GM19468 (cell line): ENCODE data around the gene MMP23B.

Experiments used
- ATAC-seq: cut with Tn5 transposase; IDR thresholded peaks from one replicate; pipeline ENCODE4 v1.9.1; 2021; ENCODE audit warnings: mild to moderate bottlenecking, moderate library complexity, moderate number of reproducible peaks; ENCODE audit not compliant: unreplicated experiment; ENCODE audit errors: extremely low read depth

Gene MMP23B

DNA sequence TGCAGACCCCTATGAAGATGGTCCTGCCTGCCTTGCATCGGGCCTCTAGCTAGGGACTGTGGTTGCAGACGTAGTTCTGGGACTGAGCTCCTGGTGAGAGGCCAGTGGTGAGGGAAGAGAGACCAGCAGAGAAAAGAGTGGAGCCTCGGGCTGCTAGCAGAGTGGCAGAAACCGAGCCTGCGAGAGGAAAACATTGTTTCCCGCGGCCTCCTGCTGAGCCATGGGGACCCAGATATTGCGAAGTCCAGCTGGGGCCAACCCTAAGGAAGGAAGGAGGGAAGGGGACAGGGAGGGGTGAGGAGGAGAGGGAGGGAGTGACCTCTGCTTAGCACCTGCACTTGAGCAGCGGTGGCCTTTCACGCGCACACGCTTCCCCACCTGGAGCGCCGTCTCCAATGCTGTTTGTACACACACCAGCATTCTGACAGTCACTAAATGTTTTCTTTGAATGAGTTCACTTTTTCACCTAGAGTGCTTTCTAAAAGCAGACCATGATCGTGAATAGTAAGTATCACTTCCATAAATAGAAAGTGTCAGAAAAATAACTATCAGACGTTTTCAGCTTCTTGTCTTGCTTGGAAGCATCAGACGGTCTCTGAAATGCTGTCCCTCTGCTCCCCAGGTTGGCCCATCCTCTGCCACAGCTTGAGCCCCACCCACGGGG, 29.5 kb upstream of the MMP23B start:
- no peak for ATAC-seq

GRCh38 chr1:1602968-1603506, 28.9 kb upstream of the MMP23B start:
- no peak for ATAC-seq

DNA sequence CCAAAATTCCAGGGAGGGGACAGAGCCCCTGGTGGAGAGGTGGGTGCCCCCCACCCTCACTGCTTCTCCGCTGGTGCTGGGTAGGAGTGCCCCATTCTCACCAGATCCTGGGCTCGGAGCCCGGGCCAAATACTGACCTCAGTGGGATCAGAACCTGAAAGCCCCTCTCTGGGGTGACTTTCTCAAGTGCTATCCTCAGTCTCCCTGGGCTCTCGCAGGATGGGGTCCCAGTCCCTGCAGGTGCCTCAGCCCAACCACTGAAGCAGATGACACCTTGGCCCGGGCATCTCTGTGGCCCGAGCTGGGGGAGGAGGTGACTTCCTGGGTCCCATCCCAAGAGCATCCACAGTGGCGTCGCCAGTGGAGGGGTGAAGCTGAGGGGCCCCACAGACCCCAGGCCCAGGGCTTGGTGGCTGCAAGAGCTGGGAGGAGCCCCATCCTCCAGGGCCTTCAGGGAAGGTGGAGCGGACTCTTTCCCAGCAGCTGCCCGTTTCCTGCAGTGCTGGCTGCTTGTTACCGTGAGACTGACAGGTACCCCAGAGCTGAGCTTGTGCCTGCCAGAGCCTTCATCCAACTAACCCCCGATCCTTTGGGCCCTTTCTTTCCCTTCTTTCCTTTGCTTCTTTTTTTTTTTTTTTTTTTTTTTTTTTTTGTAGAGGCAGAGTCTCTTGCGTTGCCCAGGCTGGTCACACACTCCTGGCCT, 28.2 kb upstream of the MMP23B start:
- no peak for ATAC-seq

GRCh38 chr1:1604374-1605033, 27.5 kb upstream of the MMP23B start:
- no peak for ATAC-seq

DNA sequence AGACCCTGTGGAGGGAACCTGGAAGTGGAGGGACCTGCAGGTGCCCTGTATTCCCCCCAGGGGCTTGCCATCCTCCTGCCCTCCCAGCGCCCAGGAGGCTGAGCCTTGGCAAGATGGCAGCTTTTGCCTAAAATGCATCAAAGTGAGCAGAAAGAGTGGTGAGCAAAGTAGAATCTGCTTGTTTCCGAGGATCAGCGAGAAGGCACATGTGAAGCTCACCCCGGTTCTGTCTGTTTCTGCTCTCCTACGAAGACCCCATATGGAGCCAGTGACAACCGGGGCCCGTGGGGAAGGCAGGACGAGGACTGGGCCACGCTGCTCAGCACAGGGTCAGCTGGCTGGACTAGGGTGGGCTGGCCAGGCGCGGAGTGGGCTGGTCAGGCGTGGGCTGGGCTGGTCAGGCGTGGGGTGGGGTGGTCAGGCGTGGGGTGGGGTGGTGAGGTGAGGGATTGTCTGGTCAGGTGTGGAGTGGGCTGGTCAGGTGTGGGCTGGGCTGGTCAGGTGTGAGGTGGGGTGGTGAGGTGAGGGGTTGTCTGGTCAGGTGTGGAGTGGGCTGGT, 26.9 kb upstream of the MMP23B start:
- ATAC-seq, result no peak

GRCh38 chr1:1605724-1606123, 26.2 kb upstream of the MMP23B start:
- ATAC-seq, result no peak

GRCh38 chr1:1606232-1606631, 25.7 kb upstream of the MMP23B start:
- ATAC-seq, result no peak

- no peak for ATAC-seq
Measured at GRCh38 chr1:1609822-1610485, 22.0 kb upstream of the MMP23B start.

- ATAC-seq, result no peak
Measured at GRCh38 chr1:1610796-1611195, 21.2 kb upstream of the MMP23B start.

DNA sequence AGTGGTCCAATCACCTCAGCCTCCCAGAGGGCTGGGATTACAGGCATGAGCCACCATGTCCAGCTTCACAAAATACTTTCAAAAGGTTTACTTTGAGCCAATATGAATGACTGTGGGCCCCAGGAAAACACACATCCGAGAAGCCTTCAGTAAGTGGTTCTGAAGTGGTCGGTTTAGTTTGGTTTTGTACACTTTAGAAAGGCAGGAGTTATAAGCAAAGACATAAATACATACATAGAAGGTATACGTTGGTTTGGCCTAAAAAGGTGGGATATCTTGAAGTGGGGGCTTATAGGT, 19.9 kb upstream of the MMP23B start:
- no peak for ATAC-seq

GRCh38 chr1:1613509-1614082, 18.4 kb upstream of the MMP23B start:
- ATAC-seq, result no peak

DNA sequence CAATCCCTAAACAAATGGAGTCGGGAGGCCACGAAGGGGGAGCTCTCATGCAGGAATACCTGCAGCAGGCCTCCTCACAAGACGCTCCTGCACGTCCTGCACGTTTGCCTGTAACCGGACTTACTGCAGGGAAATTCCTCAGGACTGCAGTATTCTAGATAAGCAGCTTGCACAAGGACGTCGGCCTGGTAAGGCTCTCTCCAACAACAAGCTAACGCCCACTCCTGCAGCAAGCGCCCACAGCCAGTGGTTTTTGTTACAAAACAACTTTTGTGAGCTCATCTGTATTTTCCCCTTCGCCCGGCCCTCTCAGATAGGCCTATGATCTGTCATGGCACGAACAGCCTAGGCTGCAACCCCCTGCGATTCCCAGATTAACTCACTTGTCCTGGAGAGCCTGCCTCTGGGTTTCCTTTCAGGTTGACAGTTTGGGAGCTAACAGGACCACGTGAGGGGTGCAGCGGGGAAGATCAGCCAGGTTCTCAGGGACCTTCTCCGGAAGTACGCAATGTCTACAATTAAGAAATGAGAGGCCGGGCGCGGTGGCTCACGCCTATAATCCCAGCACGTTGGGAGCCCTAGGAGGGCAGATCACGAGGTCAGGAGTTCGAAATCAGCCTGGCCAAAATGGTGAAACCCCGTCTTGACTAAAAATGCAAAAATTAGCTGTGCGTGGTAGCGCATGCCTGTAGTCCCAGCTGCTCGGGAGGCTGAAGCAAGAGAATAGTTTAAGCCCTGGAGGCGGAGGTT, 17.6 kb upstream of the MMP23B start:
- no peak for ATAC-seq

DNA sequence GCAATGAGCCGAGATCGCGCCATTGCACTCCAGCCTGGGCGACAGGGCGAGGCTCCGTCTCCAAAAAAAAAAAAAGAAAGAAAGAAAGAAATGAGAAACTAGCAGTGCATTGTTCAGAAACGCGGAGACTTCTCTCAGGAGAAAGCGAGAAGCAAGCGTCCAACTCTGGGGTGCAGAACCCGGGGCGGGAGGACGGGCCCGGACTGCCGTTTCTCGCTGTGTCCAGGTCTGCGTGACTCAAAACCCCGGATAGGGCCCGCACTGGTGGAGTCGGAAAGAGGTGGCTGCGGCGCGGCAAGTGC, 17.1 kb upstream of the MMP23B start:
- no peak for ATAC-seq

- peak; percentile 91 for ATAC-seq
Measured at GRCh38 chr1:1615256-1616044, 16.5 kb upstream of the MMP23B start, which contains the start of gene MIB2. Gene MIB2 (plus strand): TSS chr1:1615500. CDS start chr1:1623453, 7,953 bp downstream.

DNA sequence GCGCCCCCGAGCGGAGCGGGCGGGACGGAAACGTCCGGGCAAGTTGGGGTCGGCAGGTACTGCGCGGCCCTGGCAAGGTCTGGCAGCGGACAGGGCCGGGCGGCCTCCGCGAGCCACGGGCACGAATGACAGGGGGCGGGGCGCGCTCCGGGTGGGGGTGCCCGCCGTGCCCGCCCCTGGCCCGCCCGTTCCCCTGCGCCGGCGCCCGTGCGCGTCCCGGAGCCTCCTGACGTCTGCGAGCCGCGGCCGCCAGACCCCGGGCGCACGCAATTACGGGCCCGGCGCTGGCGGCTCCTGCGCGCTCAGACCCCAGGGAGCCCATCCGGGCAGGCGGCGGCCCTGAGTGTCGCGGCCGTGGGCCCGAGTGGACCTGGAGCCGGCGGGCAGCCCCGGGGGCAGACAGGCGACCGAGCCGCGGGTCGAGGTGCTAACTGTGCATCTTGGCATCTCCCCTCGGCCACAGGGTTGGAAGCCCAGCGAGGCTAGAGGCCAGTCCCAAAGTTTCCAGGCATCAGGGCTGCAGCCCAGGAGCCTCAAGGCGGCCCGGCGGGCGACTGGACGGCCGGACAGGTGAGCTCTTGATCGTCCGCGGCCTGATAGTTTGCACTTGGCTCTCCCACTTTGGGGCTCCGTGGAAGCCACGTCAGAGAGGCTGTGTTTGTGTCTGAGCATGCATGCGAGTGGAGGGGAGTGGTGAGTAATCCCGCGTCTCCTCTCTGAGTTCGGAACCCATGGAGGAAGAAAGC, 15.8 kb upstream of the MMP23B start:
- no peak for ATAC-seq

DNA sequence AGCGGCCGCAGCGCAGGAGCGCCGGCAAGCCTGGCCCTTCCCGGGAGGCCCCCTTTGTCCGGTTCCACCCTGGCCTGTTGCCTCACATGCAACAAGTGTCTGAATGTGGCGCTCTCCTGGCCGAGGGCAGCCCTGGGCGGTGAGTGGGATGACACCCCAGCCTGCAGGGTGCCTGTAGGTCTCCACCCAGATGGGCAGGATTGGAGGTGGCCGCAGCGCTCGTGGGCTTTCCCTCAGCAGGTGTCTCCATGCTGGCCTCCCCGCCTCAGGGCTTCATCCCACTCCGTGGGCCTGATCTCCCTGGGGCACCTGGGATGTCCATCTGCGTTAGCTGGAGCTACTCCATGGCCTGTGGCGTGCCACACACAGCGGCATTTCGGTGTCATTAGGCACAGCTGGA, 15.1 kb upstream of the MMP23B start:
- no peak for ATAC-seq

DNA sequence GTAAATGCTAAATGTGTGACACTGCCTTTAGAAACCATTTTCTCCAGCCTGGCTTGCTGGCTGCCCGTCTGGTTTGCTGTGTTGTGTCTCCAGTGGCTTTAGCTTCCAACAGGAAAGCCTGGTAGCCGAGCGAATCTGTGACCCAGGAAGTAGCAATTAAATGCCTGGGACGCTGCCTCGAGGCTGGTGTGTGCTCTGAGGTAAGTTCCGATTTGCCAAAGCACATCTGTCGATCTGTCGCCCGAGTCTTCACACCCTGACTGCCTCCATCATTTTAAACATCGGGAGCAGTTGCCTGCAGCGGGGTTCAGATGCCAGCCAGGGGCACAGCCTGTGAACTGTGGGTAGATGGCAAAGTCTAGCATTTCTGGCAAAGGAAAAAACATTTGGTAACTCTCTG, 14.5 kb upstream of the MMP23B start:
- no peak for ATAC-seq

DNA sequence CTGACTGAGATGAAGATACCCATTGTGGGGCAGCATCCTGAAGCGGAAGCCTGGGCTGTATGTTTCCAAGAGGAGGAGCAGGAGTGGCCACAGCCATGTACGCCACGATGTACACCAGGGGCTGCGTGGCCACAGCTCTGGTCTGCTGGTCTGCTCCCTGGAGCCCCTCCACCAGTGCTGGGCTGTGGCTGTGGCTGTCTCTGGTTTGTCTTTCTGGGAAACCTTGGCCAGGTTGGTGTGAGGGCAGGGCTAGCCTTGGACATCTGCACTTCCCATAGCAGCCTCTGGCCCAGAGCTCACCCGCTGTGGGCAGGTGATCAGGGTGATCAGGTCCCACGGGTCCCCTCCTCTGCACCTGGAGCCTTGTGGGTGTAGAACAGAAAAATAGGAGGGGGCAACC, 14.0 kb upstream of the MMP23B start:
- ATAC-seq, result no peak
